Measurements from ENCODE around the gene LMBR1L.
"Not testable (repeated sequence)": the region's sequence is repeated elsewhere in the genome, so short reads cannot be mapped to it uniquely, and the experiment has no call there.

LMBR1L gene, protein sequence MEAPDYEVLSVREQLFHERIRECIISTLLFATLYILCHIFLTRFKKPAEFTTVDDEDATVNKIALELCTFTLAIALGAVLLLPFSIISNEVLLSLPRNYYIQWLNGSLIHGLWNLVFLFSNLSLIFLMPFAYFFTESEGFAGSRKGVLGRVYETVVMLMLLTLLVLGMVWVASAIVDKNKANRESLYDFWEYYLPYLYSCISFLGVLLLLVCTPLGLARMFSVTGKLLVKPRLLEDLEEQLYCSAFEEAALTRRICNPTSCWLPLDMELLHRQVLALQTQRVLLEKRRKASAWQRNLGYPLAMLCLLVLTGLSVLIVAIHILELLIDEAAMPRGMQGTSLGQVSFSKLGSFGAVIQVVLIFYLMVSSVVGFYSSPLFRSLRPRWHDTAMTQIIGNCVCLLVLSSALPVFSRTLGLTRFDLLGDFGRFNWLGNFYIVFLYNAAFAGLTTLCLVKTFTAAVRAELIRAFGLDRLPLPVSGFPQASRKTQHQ

DNA sequence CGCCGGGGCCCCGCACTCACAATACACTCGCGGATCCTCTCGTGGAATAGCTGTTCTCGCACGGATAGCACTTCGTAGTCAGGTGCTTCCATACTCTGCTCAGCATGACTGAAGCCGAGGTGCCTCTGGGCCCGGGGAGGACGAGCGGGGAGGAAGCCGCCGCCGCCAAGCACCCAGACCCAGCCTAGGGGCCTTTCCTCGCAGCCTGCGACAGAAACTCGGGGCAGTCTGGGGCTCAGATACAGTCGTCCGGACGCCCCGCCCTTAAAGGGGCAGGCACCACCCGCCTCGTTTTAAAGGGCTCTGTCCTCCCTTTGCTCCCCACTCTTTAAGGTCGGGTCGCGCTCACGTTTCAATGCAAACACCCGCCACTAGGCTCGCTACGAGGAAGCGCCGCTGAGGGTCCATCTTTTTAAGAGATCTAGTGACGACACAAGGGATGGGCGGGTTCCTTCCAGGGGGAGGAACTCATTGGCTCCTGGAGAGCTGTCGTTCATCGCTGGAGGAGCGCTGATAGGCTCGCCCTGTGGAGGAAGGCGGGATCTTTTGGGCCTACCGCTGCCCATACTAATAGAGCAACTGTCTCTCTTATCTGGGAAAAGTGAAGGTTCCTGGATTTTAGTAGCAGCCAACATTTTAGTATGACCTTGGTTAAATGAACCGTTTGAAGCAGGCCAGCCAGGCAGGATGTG is at the start of gene LMBR1L:
Gene LMBR1L, minus strand, starts transcription at position 384 of the 692 bp plus-strand sequence. Its CDS starts 292 bp downstream, at position 92.
- peak; percentile 74 for TF ChIP-seq POLR2A (IDR thresholded peaks at IDR 0.05; ENCODE audit: low read length)
- no peak for TF ChIP-seq GATA1 (IDR thresholded peaks at IDR 0.05; ENCODE audit: low read depth, low read length)
- peak; percentile 98 for DNase-seq

DNA sequence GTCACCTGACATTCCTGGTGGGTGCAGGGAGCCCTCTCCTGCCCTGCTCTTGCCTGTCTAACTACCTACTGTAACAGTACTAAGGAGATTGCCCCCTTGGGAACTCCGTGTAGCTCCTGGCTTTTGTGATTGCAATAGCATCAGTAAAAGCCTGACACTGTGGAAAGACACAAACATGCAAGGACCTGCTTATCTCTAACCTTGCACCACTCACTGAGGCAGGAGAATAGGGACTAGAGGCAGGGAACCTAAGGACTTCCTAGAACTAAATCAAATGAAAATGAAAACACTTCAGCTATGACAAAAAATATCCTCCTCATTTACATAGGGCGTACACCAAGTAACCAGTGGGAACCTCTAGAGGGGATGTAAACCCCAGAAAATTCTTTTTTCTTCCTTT is 49.8 kb upstream of the LMBR1L start:
- no peak for TF ChIP-seq GATA1 (IDR thresholded peaks at IDR 0.05; ENCODE audit: low read depth, low read length)
- no peak for TF ChIP-seq POLR2A (IDR thresholded peaks at IDR 0.05; ENCODE audit: low read length)
- DNase-seq = no peak

DNA sequence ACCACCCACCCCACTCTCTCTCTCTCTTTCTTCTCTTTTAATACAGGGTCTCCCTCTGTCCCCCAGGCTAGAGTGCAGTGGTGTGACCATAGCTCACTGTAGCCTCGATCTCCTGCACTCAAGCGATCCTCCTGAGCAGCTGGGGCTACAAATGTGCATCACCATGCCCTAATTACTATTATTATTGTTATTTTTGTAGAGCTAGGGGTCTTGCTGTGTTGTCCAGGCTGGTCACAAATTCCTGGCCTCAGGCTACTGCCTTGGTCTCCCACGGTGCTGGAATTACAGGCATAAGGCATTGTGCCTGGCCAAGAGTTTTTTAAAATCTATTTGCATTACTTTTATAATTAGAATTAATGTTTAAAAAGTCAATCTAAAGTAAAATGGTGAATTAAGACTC is 43.6 kb upstream of the LMBR1L start:
- no peak for DNase-seq
- no peak for TF ChIP-seq POLR2A (IDR thresholded peaks at IDR 0.05; ENCODE audit: low read length)
- no peak for TF ChIP-seq GATA1 (IDR thresholded peaks at IDR 0.05; ENCODE audit: low read depth, low read length)

DNA sequence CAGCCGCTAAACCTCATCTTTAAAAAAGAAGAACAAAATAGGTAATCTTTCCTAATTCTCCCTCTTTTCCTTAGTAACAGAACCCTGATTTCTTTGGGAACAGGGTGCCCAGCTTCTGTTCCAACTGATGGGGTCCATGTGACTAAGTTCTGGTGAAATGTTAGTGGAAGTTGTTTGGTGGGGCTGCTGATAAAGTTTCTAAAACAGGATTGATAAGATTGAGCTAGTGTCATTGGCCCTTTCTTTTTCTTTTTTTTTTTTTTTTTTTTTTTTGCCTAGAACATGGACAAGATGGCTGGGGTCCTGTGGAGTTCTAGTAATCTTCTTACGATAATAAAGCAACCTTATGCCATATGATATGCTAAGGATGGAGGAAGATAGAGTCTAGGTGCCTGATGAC is 36.7 kb upstream of the LMBR1L start:
- no peak for TF ChIP-seq GATA1 (IDR thresholded peaks at IDR 0.05; ENCODE audit: low read depth, low read length)
- no peak for TF ChIP-seq POLR2A (IDR thresholded peaks at IDR 0.05; ENCODE audit: low read length)
- DNase-seq = no peak

DNA sequence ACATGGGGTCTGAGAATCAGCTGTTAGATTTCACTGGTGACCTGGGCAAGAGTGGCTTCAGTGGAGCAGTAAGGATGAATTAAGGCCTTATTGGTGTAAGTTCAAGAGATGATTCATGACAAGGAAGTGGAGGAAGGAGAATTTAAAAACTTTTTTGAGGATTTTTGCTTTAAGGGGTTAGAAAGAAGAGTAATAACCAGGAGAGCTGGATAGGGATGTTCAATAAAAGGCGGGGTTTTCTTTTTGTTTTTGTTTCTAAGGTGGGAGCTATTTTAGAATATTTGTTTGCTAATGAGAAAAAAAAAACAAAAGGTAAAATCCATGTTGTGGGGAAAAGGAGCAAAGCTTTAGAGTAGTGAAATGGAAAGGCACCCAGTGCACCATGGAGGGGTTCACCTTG is 35.8 kb upstream of the LMBR1L start:
- TF ChIP-seq POLR2A (IDR thresholded peaks at IDR 0.05; ENCODE audit: low read length) (no peak), GATA1 (IDR thresholded peaks at IDR 0.05; ENCODE audit: low read depth, low read length) (no peak)

DNA sequence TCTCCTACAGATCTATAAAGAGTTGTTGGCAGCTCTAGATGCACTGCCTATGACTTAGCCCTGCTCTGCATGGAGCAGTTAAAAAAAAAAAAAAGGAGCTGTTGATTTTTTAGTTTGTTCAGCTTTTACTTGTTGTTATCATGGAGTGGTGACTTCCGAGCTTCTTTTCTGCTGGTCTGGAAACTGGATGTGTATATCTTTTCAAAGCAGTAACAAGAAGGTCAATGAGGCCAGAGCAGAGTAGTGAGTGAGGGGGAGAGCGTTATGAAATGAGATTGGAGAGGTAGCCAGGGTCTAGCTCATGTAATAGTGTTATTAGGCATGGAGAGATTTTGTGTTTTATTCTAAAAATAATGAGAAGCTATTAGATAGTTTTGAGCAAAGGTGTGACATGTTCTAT is 33.7 kb upstream of the LMBR1L start:
- no peak for DNase-seq
- no peak for TF ChIP-seq POLR2A (IDR thresholded peaks at IDR 0.05; ENCODE audit: low read length)
- TF ChIP-seq GATA1 (IDR thresholded peaks at IDR 0.05; ENCODE audit: low read depth, low read length) = no peak

More for the DNA sequence above, 35.8 kb upstream of the LMBR1L start:
- no peak for DNase-seq

DNA sequence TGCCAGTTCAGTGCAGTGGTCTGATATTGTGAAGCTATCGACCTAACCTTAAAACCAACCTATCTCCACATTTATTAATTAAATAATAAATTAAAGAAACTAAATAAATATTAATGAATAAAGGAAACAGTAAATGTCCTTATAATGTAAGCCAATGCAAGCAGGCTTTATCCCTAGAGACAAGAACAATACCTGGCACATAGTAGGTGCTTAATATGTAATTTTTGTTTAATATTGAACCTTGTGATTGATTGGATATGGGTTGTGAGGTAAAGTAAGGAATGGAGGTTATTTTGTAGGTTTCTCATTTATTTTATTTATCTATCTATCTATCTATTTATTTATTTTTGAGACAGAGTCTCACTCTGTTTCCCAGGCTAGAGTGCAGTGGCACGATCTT is 28.4 kb upstream of the LMBR1L start:
- DNase-seq = no peak
- TF ChIP-seq POLR2A (IDR thresholded peaks at IDR 0.05; ENCODE audit: low read length) (no peak), GATA1 (IDR thresholded peaks at IDR 0.05; ENCODE audit: low read depth, low read length) (no peak)

DNA sequence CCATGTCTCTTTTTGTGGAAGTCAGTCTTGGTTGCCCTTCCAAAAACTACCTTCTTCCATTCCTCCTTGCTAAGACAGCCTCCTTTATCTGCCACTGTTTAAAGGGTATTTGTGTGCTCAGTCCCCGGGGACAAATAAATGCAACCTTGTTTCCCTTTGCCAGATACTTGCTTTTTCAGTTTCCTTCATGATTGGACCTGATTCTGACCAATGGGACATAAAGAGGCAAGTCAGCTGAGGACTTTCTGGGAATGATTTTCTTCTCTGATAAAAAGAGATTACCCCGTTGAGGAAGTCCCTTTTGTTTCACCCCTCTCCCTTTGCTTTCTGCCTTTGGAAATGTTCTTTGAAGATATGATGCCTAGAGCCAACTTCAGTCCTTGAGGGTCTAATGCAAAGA is 27.9 kb upstream of the LMBR1L start:
- DNase-seq = peak; percentile 27 to 59
- TF ChIP-seq POLR2A (IDR thresholded peaks at IDR 0.05; ENCODE audit: low read length) (no peak), GATA1 (IDR thresholded peaks at IDR 0.05; ENCODE audit: low read depth, low read length) (no peak)

DNA sequence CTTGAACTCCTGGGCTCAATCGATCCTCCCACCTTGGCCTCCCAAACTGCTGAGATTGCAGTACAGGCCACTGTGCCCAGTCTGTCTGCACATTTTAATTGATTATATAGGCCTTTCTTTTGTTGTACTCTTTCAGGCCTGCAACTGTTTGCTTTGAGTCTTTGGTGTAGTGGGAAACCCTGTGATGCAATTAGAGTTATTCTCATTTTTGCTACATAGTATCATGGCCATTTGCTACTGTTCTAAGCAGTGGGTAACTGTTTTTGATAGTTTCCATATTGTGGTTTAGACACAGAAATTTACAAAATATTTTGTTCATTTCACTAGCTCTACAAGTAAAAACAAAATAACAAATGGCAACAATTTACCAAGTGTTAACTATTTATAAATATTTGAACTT is 26.8 kb upstream of the LMBR1L start:
- DNase-seq = no peak
- TF ChIP-seq POLR2A (IDR thresholded peaks at IDR 0.05; ENCODE audit: low read length) = no peak
- TF ChIP-seq GATA1 (IDR thresholded peaks at IDR 0.05; ENCODE audit: low read depth, low read length) = no peak

DNA sequence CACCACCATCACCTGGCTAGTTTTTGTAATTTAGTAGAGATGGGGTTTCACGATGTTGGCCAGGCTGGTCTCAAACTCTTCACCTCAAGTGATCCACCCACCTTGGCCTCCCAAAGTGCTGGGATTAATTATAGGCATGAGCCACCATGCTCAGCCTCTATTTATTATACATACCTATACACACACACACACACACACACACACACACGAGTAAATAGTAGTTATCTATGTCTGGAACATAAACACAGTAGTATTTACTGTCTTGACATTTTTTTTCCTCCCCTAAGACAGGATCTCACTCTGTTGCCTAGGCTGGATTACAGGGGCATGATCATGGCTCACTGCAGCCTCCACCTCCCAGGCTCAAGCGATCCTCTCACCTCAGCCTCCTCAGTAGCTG is 26.4 kb upstream of the LMBR1L start:
- DNase-seq = not testable (repeated sequence)

DNA sequence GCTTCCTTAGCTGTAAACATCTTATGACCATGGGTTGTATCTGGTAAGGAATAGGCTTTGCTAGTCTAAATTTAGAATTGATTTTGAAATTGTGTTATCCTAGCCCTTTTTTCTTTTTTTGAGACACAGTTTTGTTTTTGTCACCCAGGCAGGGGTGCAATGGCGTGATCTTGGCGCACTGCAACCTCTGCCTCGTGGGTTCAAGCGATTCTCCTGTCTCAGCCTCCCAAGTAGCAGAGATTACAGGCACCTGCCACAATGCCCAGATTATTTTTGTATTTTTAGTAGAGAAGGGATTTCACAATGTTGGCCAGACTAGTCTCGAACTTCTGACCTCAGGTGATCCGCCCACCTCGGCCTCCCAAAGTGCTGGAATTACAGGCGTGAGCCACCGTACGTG is 22.9 kb upstream of the LMBR1L start:
- TF ChIP-seq GATA1 (IDR thresholded peaks at IDR 0.05; ENCODE audit: low read depth, low read length) = no peak
- no peak for TF ChIP-seq POLR2A (IDR thresholded peaks at IDR 0.05; ENCODE audit: low read length)
- DNase-seq = no peak

DNA sequence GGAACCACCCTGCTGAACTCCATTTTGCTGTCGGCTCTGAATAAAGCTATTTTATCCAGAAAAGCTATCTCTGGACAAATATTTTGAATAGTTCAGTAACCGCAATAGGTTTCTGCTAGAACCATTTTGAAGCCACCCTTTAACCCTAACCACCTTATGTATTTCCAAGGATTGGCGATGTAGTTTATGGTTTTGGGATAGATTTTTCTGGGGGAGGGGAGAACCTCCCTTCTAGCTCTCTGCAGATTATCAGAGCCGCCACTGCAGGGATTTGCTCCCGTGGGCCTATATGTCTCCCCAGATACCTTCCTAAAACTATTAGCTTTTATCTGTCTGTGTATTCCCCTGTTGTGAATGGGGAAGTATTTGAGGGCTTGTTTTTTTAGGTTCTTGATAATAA is 22.4 kb upstream of the LMBR1L start:
- DNase-seq = no peak
- TF ChIP-seq GATA1 (IDR thresholded peaks at IDR 0.05; ENCODE audit: low read depth, low read length) = no peak
- no peak for TF ChIP-seq POLR2A (IDR thresholded peaks at IDR 0.05; ENCODE audit: low read length)

DNA sequence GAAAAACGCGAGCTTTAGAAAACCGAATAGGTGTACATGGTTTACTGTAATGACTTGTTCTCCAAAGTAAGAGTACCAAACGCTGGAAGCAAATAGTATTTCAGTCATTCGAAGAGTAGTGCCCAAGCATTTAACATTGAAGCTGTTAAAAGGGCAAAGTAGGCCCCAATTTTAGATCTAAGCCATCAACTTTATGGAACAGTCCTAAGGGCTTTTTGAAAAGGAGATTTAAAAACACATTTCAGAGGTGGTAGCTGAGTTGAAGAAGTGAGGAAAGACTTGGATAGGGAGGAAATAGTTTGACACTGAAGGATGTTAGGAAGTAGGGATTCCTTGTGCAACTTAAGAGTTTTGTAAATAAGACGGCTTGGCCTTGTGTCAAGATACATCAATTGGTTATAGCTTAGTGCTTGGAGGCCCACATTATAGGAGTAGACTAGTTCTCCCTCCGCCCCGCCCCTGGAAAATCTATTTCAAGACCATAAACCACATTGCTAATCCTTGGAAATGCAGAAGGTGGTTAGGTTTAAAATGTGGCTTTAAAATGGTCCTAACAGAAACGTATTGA is 21.3 kb upstream of the LMBR1L start:
- DNase-seq = peak; percentile 66 to 71

More for the DNA sequence above, 21.3 kb upstream of the LMBR1L start:
- TF ChIP-seq POLR2A (IDR thresholded peaks at IDR 0.05; ENCODE audit: low read length) (no peak), GATA1 (IDR thresholded peaks at IDR 0.05; ENCODE audit: low read depth, low read length) (no peak)

Data from erythroblast (primary cell).